ENCODE measurements around the gene AHDC1.
"Not testable (repeated sequence)": the region's sequence is repeated elsewhere in the genome, so short reads cannot be mapped to it uniquely, and the experiment has no call there.

AHDC1 gene

GRCh38 chr1:27640514-27640913, 36.6 kb upstream of the AHDC1 start:
- H3K4me3 Mint-ChIP-seq; intact Hi-C loops (cut with micrococcal nuclease); H3K9me3 Mint-ChIP-seq; H3K36me3 Mint-ChIP-seq (ENCODE audit: low read depth); H3K27me3 Mint-ChIP-seq: not testable (repeated sequence)
- H3K27ac Mint-ChIP-seq: peak overlapping the region; percentile 84
- peaks cover 60% of the 10 kb centered on the region for H3K4me1 Mint-ChIP-seq (ENCODE audit: low read depth)

GRCh38 chr1:27638805-27639204, 34.9 kb upstream of the AHDC1 start:
- H3K4me3 Mint-ChIP-seq: no peak overlapping the region
- no peaks in the 10 kb centered on the region for H3K9me3 Mint-ChIP-seq
- H3K4me1 Mint-ChIP-seq (ENCODE audit: low read depth): peaks cover 63% of the 10 kb centered on the region
- intact Hi-C loops (cut with micrococcal nuclease): no loop called here
- H3K36me3 Mint-ChIP-seq (ENCODE audit: low read depth): peaks cover 10% of the 10 kb centered on the region
- H3K27ac Mint-ChIP-seq: peak overlapping the region; percentile 26
- no peaks in the 10 kb centered on the region for H3K27me3 Mint-ChIP-seq

- Mint-ChIP-seq H3K4me3 (no peak overlapping the region), H3K27ac (peak overlapping the region; percentile 26)
These were observed 34.2 kb upstream of the AHDC1 start for GRCh38 chr1:27638047-27638734.

GRCh38 chr1:27635396-27636142, 31.6 kb upstream of the AHDC1 start:
- Mint-ChIP-seq H3K9me3 (no peaks in the 10 kb centered on the region), H3K36me3 (ENCODE audit: low read depth) (peaks cover 32% of the 10 kb centered on the region), H3K27me3 (no peaks in the 10 kb centered on the region), H3K4me1 (ENCODE audit: low read depth) (peaks cover 83% of the 10 kb centered on the region), H3K27ac (peak overlapping the region; percentile 99), H3K4me3 (peak overlapping the region; percentile 99)
- intact Hi-C loops (cut with micrococcal nuclease): no loop called here

More at GRCh38 chr1:27638047-27638734, 34.2 kb upstream of the AHDC1 start:
- intact Hi-C loops (cut with micrococcal nuclease): no loop called here
- peaks cover 63% of the 10 kb centered on the region for H3K4me1 Mint-ChIP-seq (ENCODE audit: low read depth)
- no peaks in the 10 kb centered on the region for H3K27me3 Mint-ChIP-seq
- H3K36me3 Mint-ChIP-seq (ENCODE audit: low read depth): peaks cover 16% of the 10 kb centered on the region
- H3K9me3 Mint-ChIP-seq: no peaks in the 10 kb centered on the region

DNA sequence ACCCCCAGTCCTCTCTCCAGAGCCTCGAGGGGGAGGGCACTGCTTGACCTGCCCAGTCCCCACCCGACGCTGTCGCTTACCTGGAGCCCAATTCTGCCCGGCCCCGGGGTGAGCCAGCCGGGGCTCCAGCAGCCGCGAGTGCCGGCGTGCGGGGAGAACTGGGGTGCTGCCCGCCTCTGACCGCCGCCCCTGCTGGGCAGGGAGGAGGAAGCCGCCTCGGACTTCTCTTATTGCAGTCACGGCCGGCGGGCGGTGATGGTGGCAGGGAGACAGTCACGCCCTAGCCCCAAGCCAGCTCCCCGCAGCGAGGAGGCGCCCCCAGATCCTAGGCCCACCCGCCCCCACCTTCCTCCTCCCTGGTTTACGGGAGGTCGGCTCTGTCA, 31.0 kb upstream of the AHDC1 start, which contains the start of gene FGR:
TSS of gene FGR (minus strand) at position 201 of the 383 bp plus-strand sequence. CDS start 11,269 bp downstream, outside the sequence.
- H3K4me1 Mint-ChIP-seq (ENCODE audit: low read depth): peaks cover 82% of the 10 kb centered on the region
- H3K27ac Mint-ChIP-seq: peak within 1 kb of the TSS; percentile 99
- H3K4me3 Mint-ChIP-seq: peak within 1 kb of the TSS; percentile 99
- no peaks in the 10 kb centered on the region for H3K9me3 Mint-ChIP-seq
- H3K27me3 Mint-ChIP-seq: no peaks in the 10 kb centered on the region
- peaks cover 38% of the 10 kb centered on the region for H3K36me3 Mint-ChIP-seq (ENCODE audit: low read depth)
- intact Hi-C loops (cut with micrococcal nuclease): no loop called here

DNA sequence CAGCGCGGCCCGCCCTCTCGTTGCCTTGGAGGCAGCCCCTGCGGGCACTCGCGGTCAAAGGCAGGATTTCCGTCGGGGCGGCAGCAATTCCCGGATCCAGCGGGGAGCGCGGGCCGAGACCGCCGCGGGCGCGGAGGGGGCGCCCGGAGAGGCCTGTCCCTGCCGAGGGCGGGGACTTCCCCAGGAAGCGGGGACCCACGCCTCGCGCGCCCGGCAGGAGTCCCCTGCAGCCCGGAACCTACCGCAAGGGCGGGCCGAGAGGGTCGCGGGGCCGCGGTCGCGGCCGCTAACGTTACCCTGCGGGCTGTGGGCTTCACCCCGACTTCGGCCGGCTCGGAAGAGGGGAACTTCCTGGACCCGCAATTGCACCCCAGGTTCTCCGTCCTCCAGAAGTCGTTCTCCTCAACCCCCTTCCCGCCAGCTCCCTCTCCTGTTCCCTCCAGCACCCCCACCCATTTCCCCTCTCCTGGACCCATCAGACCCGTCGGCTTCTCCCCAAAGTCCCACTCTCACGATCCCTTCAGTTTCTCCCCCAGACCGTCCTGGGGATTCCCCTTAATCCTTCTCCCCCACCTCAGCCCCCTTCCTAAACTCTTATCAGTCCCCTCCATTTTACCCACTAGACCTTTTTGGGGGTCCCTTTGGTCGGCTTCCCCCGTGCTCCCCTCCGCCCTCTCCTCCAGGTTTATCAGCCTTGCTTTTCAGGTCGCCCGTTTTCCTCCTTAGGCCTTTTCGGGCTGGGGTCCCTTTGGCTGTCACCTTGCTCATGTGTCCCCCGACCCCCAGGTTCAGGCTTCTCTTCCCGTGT, 30.4 kb upstream of the AHDC1 start:
- peaks cover 42% of the 10 kb centered on the region for H3K36me3 Mint-ChIP-seq (ENCODE audit: low read depth)
- peak overlapping the region; percentile 99 for H3K27ac Mint-ChIP-seq
- peak overlapping the region; percentile 99 for H3K4me3 Mint-ChIP-seq
- no peaks in the 10 kb centered on the region for H3K9me3 Mint-ChIP-seq
- no peaks in the 10 kb centered on the region for H3K27me3 Mint-ChIP-seq
- H3K4me1 Mint-ChIP-seq (ENCODE audit: low read depth): peaks cover 83% of the 10 kb centered on the region
- intact Hi-C loops (cut with micrococcal nuclease): no loop called here

- intact Hi-C loops (cut with micrococcal nuclease): no loop called here
- Mint-ChIP-seq H3K4me3 (peak overlapping the region; percentile 99), H3K4me1 (ENCODE audit: low read depth) (peaks cover 87% of the 10 kb centered on the region), H3K9me3 (no peaks in the 10 kb centered on the region), H3K27ac (peak overlapping the region; percentile 99), H3K36me3 (ENCODE audit: low read depth) (peaks cover 49% of the 10 kb centered on the region), H3K27me3 (no peaks in the 10 kb centered on the region)
These were observed 29.8 kb upstream of the AHDC1 start for GRCh38 chr1:27633640-27634176.

DNA sequence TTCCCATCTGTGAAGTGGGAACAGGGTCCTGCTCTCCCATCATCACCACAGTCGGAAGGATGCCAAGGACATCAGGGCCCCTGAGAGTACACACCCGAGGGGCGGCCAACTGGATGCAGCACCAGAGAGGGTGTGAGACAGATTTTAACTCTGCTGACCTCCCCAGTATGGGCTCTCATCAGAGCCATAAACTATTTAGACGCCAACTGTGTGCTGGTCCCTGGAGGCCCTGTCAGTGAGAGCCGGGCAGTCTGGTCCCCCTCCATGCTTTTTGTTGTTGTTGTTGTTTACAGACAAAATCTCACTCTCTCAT, 29.3 kb upstream of the AHDC1 start:
- Mint-ChIP-seq H3K4me3 (peak overlapping the region; percentile 99), H3K4me1 (ENCODE audit: low read depth) (peaks cover 87% of the 10 kb centered on the region), H3K36me3 (ENCODE audit: low read depth) (peaks cover 51% of the 10 kb centered on the region), H3K27me3 (no peaks in the 10 kb centered on the region), H3K27ac (peak overlapping the region; percentile 99), H3K9me3 (no peaks in the 10 kb centered on the region)
- intact Hi-C loops (cut with micrococcal nuclease): no loop called here

- H3K36me3 Mint-ChIP-seq (ENCODE audit: low read depth): peaks cover 51% of the 10 kb centered on the region
- peaks cover 85% of the 10 kb centered on the region for H3K4me1 Mint-ChIP-seq (ENCODE audit: low read depth)
These were observed 28.7 kb upstream of the AHDC1 start for GRCh38 chr1:27632387-27633297.

GRCh38 chr1:27630859-27631491, 27.0 kb upstream of the AHDC1 start:
- Mint-ChIP-seq H3K4me1 (ENCODE audit: low read depth) (peaks cover 69% of the 10 kb centered on the region), H3K9me3 (no peaks in the 10 kb centered on the region), H3K27ac (peak overlapping the region; percentile 99), H3K27me3 (no peaks in the 10 kb centered on the region), H3K36me3 (ENCODE audit: low read depth) (peaks cover 51% of the 10 kb centered on the region), H3K4me3 (peak overlapping the region; percentile 48)
- intact Hi-C loops (cut with micrococcal nuclease): no loop called here

More at GRCh38 chr1:27632387-27633297, 28.7 kb upstream of the AHDC1 start:
- Mint-ChIP-seq H3K27ac (peak overlapping the region; percentile 99), H3K27me3 (no peaks in the 10 kb centered on the region), H3K4me3 (peak overlapping the region; percentile 99), H3K9me3 (no peaks in the 10 kb centered on the region)
- intact Hi-C loops (cut with micrococcal nuclease): no loop called here

- Mint-ChIP-seq H3K36me3 (ENCODE audit: low read depth) (peaks cover 40% of the 10 kb centered on the region), H3K4me1 (ENCODE audit: low read depth) (peaks cover 55% of the 10 kb centered on the region), H3K27me3 (no peaks in the 10 kb centered on the region), H3K27ac (peak overlapping the region; percentile 66), H3K4me3 (peak overlapping the region; percentile 48), H3K9me3 (no peaks in the 10 kb centered on the region)
- intact Hi-C loops (cut with micrococcal nuclease): no loop called here
These were observed 24.8 kb upstream of the AHDC1 start for GRCh38 chr1:27628712-27629111.

DNA sequence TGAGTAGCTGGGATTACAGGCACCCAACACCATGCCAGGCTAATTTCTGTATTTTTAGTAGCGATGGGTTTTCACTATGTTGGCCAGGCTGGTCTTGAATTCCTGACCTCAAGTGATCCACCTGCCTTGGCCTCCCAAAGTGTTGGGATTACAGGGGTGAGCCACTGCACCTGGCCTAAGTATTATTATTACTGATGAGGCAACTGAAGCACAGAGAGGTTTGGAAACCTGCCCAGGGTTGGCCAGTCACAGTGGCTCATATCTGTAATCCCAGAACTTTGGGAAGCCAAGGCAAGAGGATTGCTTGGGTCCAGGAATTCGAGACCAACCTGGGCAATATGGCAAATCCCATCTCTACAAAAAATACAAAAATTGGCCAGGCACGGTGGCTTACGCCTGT, 23.8 kb upstream of the AHDC1 start:
- H3K27me3 Mint-ChIP-seq; intact Hi-C loops (cut with micrococcal nuclease): not testable (repeated sequence)

GRCh38 chr1:27627061-27627460, 23.1 kb upstream of the AHDC1 start:
- Mint-ChIP-seq H3K27ac (no peak overlapping the region), H3K4me3 (no peak overlapping the region)

More for the DNA sequence above, 23.8 kb upstream of the AHDC1 start:
- Mint-ChIP-seq H3K4me1 (ENCODE audit: low read depth) (peaks cover 45% of the 10 kb centered on the region), H3K36me3 (ENCODE audit: low read depth) (peaks cover 31% of the 10 kb centered on the region)
- not testable (repeated sequence) for H3K4me3 Mint-ChIP-seq, H3K9me3 Mint-ChIP-seq, H3K27ac Mint-ChIP-seq

More at GRCh38 chr1:27627061-27627460, 23.1 kb upstream of the AHDC1 start:
- Mint-ChIP-seq H3K27me3 (no peaks in the 10 kb centered on the region), H3K4me1 (ENCODE audit: low read depth) (peaks cover 42% of the 10 kb centered on the region), H3K36me3 (ENCODE audit: low read depth) (peaks cover 25% of the 10 kb centered on the region), H3K9me3 (no peaks in the 10 kb centered on the region)
- intact Hi-C loops (cut with micrococcal nuclease): no loop called here
